Heart right ventricle (tissue), 16 donors: ENCODE data around the gene OPTC. TPM values are rescaled to one million over a fixed set of nuclear protein-coding genes. Genes with fewer than 3 reads are reported as not detected.

Source experiments
- ATAC-seq, 8 donors: fragments of 200-7000 bp; cut with Tn5 transposase; one replicate each; pipeline ENCODE4 v1.9.1; 2020; ENCODE audit warnings: mild to moderate bottlenecking in 8 of 8, moderate library complexity in 8 of 8, moderate number of reproducible peaks in 1 of 8
- DNase-seq, 2 donors: peaks; one replicate each; pipeline ENCODE4 v3.0.0-alpha.2; 2020
- H3K27ac ChIP-seq, 10 donors: fragments of 200-600 bp; sonication (generic) in 2 of 10; one replicate each; pipeline versions ENCODE4 v1.5.0 to v1.8.0; 2020 to 2022; ENCODE audit warnings: mild to moderate bottlenecking in 3 of 10
- H3K27me3 ChIP-seq, 7 donors: fragments of 200-600 bp; one replicate each; pipeline ENCODE4 v1.8.0; 2021 to 2022; ENCODE audit warnings: mild to moderate bottlenecking in 2 of 7
- H3K36me3 ChIP-seq, 9 donors: fragments of 200-600 bp; sonication (generic) in 1 of 9; one replicate each; pipeline versions ENCODE4 v1.5.0 to v1.8.0; 2020 to 2022; ENCODE audit warnings: mild to moderate bottlenecking in 2 of 9
- H3K4me1 ChIP-seq, 9 donors: fragments of 200-600 bp; sonication (generic) in 1 of 9; one replicate each; pipeline versions ENCODE4 v1.5.0 to v1.8.0; 2020 to 2022; ENCODE audit warnings: mild to moderate bottlenecking in 4 of 9
- H3K4me3 ChIP-seq, 10 donors: fragments of 200-600 bp; sonication (generic) in 2 of 10; one replicate each; pipeline versions ENCODE4 v1.5.0 to v1.8.0; 2020 to 2022; ENCODE audit warnings: mild to moderate bottlenecking in 7 of 10, moderate library complexity in 2 of 10
- H3K9me3 ChIP-seq, 11 donors: fragments of 200-600 bp in 10 of 11; sonication (generic) in 2 of 11; one replicate each; pipeline versions ENCODE4 v1.5.0 to v1.8.0; 2013 to 2022; ENCODE audit warnings: mild to moderate bottlenecking in 2 of 11, control low read depth in 1 of 11, moderate library complexity in 1 of 11
- CTCF ChIP-seq, 9 donors: fragments of 200-600 bp; sonication (generic) in 2 of 9; IDR thresholded peaks; one replicate each; pipeline versions ENCODE4 v1.5.0 to v1.8.0; 2021 to 2022; ENCODE audit warnings: antibody characterized with exemption in 9 of 9, mild to moderate bottlenecking in 5 of 9, moderate library complexity in 1 of 9
- WGBS, 2 donors: extraction: QIAGEN DNeasy Blood & Tissue Kit; methylation state at CpG; one replicate each; pipeline ENCODE4 v1.1.7; 2013; ENCODE audit warnings: inconsistent platforms in 1 of 2; 5-methylcytosine and 5-hydroxymethylcytosine counted together
- intact Hi-C, 10 donors: fragments of 100-400 bp; cut with DNase I; formaldehyde crosslinking; loops; one replicate each; pipeline versions ENCODE4 v1.11.1 to v1.14.2; 2022
- polyA plus RNA-seq, 2 donors: library from polyadenylated mRNA; stranded (reverse); fragments of 200-250 nt; gene quantifications; one replicate each; pipeline ENCODE4 v1.2.3, GENCODE V29; 2013
- total RNA-seq, 10 donors: library from RNA; stranded (reverse); fragmentation: NEBNext Ultra II Directional in 3 of 10; extraction: Animal tissue kit (Norgen Biotek cat#: 25700) in 3 of 10; gene quantifications; one replicate each; pipeline versions ENCODE4 v1.2.1 to v1.2.4, GENCODE V29; 2021 to 2023
- donor health status: Arrhythmogenic right ventricular cardiomyopathy.
- donor health status: ischemic (EF 13 %, LVEDD 7.1; RV severe dilation, severe dysfunction).
- donor health status: healthy with polysubstance abuse.
- donor health status: DM: no; HTN: yes; CAD: no.
- donor health status: DM: no; HTN: no; CAD: no.
- donor health status: ischemic (EF 25% LVEDD 6.9; RV normal size, moderate dysfunction).
- donor health status: ischemic (EF 25% LVEDD 5.7; RV mildly dilated, moderate dysfunction).
- donor health status: healthy.
- donor health status: DM: yes; HTN: yes; CAD: no.
- donor health status: Ischemic cardiomyopathy.
- donor health status: ischemic (EF 35%, LVEDD 5.7; RV mildly dilated, moderate dysfunction).
- donor health status: nonischemic (EF 11% LVEDD 7.7; RV severe dilation, severe dysfunction).
- donor health status: DM: yes; HTN: yes; CAD: no.
- donor health status: PGD.
- donor health status: ischemic (EF 29% LVEDD 5.4; RV normal size, mild dysfunction).
- donor health status: nonischemic (EF 23%, LVEDD 6.1; RV moderate dilation, normal function).

The OPTC gene
- total and polyA plus RNA-seq, 12 donors = not detected

DNA sequence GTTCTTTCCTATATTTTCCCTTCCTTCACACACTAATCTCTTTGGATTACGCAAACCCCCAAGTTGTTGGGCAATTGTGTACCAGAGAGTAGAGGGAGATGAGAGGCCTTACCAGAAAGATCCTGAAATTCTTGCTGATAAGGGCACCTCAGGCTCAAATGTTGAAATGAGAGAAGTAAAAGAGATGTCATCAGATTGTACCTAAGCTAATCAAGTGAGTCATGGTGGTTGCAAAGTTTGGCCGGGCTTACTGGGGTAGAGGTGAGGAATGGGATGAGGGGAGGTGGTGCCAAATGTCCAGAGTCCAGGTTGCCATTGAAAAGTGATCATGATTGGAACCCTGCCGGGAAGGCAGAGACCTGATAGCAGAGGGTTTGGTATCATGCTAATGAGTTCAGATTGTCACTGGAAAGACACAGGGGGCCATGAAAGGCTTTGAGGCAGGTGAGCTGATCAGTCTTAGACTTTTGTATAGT lies 43.1 kb downstream of the OPTC start:
- ATAC-seq (peak in 2 of 8 donors; percentile 31 to 63), DNase-seq (no peak)
- Histone ChIP-seq H3K36me3 (no peaks in the 10 kb centered on the region), H3K9me3 (no peaks in the 10 kb centered on the region), H3K27me3 (no peaks in the 10 kb centered on the region), H3K27ac (peak overlapping the region in 1 of 10 donors; percentile 47), H3K4me1 (peaks cover 0 to 33% (median 22%) of the 10 kb centered on the region in 9 donors), H3K4me3 (no peak overlapping the region)
- 80 to 86% methylated on average over 3 of the region's 3 CpGs for WGBS, 2 donors
- TF ChIP-seq CTCF (IDR thresholded peaks at IDR 0.05) = no peak
- intact Hi-C loops = no loop called here

DNA sequence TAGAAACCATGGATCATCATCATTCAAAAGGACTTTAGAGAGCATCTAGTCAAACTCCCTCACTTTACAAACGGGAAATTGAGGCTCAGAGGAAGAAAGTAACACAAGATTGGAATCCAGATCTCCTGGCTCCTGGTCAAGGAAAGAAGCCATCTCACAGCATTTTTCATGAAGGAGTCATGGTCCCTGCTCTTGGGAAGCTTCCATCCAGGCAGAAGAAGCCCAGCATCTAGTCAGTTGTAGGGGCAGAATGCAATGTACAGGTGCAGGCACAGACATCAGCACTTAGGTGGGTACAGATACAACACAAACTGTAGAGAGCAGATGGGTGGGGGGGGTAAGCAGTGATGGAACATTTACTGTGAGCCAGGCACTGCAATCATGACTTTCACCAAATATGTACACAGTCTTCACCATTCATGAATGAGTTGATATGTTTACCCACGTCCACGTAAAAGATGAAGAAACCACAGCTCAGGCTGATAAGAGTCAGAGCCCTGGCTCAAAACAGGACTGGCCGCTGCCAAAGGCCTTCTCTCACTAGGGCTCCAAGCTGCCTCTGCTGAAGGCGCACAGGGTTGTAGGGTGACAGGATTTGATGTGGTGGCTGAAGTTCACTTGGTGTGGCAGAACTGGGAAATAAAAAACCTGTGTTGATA lies 44.0 kb downstream of the OPTC start:
- no peak for TF ChIP-seq CTCF (IDR thresholded peaks at IDR 0.05)
- Histone ChIP-seq H3K4me3 (no peak overlapping the region), H3K27ac (peak overlapping the region in 5 of 10 donors; percentile 0 to 63 (median 47)), H3K4me1 (peaks cover 0 to 33% (median 22%) of the 10 kb centered on the region in 9 donors), H3K9me3 (no peaks in the 10 kb centered on the region), H3K36me3 (no peaks in the 10 kb centered on the region), H3K27me3 (no peaks in the 10 kb centered on the region)
- DNase-seq (no peak), ATAC-seq (peak in 6 of 8 donors; percentile 34 to 72 (median 42))
- WGBS, 2 donors = 65 to 70% methylated on average over 5 of the region's 5 CpGs
- intact Hi-C loops = no loop called here

DNA sequence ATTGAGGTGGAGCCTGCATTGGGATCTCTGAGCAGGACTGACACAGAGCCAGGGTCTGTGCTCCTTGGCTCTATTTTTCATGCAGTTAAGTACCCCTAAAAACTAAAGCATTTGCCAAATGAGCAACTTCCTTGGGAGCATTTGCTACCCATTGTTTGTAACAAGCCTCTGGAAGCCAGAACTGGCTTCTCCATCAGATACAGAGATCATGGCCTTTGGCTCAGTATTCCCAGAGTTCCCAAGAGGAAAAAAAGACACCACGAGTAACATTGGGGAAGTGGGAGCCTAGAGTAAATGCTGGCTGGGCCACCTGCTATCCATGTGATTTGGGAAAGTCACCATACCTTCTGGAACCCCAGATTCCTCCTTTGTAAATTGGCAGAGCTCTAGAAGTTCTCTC lies 44.8 kb downstream of the OPTC start:
- ATAC-seq (peak in 6 of 8 donors; percentile 40 to 73 (median 70)), DNase-seq (no peak)
- intact Hi-C loops = no loop called here
- Histone ChIP-seq H3K9me3 (no peaks in the 10 kb centered on the region), H3K4me3 (no peak overlapping the region), H3K27ac (peak overlapping the region in 5 of 10 donors; percentile 0 to 63 (median 25)), H3K27me3 (no peaks in the 10 kb centered on the region), H3K36me3 (no peaks in the 10 kb centered on the region), H3K4me1 (peaks cover 0 to 33% (median 22%) of the 10 kb centered on the region in 9 donors)
- TF ChIP-seq CTCF (IDR thresholded peaks at IDR 0.05) = no peak
- WGBS, 2 donors = 40 to 48% methylated on average over 1 of the region's 1 CpG

DNA sequence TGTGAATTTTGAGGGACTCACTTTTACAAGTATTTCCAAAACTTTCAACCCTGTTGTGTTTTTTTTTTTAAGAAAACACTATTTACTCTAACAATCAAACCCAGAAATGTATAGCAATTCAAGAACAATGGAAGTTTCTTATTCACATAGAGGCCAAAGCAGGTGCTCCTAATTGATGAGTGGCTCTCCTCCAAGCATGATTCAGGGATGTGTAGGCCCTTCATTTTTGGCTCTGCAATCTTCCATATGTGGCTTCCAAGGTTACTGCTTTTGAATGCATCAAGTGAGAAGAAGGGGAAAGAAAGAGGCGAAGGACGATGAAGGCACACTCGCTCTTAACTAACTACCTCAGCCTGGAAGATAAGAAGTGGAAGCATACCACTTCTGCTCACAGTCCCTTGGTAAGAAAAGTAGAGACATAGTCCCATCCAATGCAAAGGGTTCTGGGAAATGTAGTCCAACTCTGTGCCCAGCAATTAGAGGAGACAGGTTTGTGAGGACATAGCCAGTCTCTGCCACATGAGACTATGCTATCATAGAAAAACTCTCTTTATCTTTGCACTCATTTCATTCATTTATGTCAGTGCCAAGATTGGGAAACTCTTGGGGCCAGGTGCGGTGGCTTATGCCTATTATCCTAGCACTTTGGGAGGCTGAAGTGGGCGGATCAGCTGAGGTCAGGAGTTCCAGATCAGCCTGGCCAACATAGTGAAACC lies 46.0 kb downstream of the OPTC start:
- DNase-seq (no peak), ATAC-seq (peak in 1 of 8 donors; percentile 25)
- no peak for TF ChIP-seq CTCF (IDR thresholded peaks at IDR 0.05)
- H3K4me1 ChIP-seq = peaks cover 0 to 30% (median 18%) of the 10 kb centered on the region in 9 donors
- intact Hi-C loops = no loop called here
- H3K27ac ChIP-seq = no peak overlapping the region
- H3K27me3 ChIP-seq = no peaks in the 10 kb centered on the region
- no peaks in the 10 kb centered on the region for H3K9me3 ChIP-seq
- WGBS, 2 donors = 92 to 95% methylated on average over 5 of the region's 5 CpGs
- no peak overlapping the region for H3K4me3 ChIP-seq
- no peaks in the 10 kb centered on the region for H3K36me3 ChIP-seq
